Activated effector memory CD4-positive, alpha-beta T cell treated with anti-CD3 and anti-CD28 coated beads, Interleukin-2, amount 50 U/mL, for 16 hours (primary cell): Measurements from ENCODE around the gene SRRD.
"Not testable (repeated sequence)": the region's sequence is repeated elsewhere in the genome, so short reads cannot be mapped to it uniquely, and the experiment has no call there.

Source experiments
- DNase-seq: peaks from one replicate; pipeline ENCODE4 v3.0.0-alpha.2; 2020

The SRRD gene

DNA sequence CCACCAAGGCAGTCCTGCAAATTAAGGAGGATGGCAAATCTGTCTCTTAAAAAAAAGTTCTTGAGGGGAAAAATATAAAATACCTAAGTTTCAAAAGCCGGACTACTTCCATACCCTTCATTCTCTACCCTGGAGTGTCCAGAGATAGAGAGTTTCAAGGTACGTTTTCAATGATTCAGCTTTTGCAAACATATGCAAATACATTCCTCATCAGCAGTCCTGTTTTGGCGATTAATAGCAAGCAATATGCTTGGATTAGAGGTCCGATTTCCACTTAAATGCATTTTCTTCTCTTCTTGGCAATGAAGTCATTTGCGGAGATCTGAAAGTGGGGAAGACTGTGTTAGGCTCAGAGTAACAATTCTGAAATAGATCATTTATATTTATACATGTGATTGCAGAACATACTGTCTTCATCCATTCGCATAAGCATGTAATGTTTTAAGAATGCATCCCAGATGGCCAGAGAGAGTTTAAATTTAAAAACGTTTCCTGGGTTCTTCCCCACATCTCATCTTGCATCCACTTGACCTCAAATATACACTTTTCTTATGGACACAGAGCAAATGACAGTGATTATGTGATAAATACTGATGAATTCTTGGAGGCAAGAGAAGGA lies 42.4 kb downstream of the SRRD start:
- no peak for DNase-seq

DNA sequence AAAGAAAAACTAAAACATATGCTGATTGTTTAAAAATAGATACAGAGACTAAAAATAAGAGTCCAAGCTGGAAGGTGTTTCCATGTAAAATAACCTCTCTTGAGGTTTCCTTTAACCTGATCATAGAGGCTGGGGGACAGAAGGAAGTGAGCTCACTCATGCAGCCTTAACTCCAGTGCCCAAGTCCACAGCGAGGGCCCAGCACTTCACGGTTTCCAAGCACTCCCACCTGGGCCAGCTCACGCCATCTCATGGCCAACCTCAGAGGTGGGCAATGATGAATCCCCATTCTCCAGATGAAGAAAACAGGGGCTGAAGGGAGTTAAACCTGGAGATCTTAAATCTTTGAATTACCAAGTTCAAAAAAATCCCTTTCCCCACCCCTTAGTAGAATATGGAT lies 43.5 kb downstream of the SRRD start:
- DNase-seq = no peak

DNA sequence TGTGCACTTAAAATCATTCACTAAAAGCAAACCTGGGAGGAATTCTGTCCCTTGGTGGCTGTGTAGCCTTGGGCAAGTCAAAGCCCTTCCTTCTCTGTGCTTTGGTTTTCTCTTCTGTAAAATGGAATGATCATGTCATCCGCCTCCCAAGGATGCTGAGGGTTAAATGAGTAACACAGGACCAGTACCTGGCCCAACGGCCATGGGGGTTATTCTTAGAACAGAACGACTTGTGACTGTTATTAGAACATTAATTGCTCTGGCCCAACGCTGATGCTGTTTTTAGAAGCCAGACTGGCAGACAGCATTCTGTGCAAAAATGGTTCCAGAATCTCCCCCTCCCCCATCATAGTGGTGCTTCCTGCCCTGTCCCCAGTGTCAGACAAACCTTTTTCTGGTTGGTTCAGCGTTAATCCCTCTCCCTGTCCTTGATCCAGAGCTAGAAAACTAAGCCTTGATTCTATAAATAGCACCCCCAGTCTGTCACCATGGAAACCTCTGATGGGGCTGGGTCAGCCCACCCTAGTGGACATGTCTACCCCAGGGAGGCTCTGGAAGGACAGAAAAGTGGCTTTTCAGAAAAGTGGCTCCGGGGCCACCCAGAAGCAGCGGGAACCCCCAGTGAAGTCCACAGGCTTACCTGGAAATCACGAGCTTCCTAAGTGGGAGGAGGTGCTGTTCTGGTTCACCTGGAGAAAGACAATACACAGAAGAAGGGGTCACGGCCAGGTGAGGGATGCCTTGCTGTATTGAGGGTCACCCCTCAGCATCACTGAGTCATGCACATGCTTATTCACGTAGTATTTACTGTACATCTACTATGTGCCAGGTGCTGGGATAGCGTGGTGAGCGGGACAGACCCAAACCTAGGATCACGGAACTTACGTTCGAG lies 44.1 kb downstream of the SRRD start:
- no peak for DNase-seq

DNA sequence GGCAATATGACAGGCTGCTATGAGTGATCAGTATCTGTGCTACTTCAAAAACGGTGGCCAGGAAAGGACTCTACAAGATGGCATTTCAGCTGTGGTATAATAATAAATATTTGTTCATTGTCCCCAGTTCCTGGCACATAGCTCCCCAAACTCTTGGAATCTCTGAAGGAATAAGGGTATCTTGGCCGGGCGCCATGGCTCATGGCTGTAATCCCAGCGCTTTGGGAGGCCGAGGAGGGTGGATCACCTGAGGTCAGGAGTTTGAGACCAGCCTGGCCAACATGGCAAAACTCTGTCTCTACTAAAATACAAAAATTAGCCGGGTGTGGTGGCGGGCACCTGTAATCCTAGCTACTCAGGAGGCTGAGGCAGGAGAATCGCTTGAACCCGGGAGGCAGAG lies 44.8 kb downstream of the SRRD start:
- DNase-seq = not testable (repeated sequence)

DNA sequence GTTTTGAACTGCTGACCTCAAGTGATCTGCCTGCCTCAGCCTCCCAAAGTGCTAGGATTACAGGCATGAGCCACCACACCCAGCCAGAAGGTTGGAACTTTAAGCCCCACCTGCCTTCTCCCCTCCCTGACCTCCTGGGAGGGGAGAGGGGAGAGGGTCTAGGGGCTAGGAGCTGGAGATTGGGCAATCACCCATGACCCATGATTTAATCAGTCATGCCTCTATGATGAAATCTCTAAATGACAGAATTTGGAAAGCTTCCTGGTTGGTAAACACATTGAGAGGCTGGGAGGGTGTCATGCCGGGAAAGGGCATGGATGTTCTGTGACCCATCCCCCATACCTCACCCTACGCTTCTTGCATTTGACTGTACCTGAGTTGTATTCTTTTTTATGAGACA lies 45.7 kb downstream of the SRRD start:
- no peak for DNase-seq

DNA sequence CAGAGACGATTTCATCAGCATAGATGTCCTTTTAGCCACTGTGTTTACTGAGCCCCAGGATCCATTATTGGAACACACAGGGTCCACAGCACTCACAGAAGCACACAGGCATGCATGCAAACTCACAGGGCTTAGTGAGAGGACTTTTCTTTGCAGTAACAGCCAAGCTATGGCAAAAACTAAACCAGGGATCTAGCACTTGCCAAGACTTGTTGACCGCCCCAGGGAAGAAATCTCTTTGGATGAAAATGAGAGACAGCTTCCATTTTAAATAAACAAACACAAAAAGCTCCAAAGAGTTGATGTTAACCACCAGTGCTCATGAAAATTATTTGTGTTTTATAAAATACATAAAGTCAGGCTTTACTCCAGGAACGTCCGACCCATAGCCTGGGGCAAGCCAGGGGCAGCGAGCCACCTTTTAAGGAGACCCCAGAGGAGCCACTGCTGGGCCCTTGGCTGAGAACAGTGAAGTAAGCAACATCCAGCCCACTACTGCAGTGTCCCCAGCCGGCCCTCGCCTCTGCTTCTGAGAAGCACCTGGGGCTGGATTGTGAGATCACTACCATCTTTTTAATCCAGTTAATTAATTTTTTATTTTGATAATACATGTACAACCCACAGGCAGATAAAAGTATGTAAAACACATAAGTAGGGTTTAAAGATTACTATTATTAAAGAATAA lies 50.6 kb downstream of the SRRD start:
- no peak for DNase-seq

DNA sequence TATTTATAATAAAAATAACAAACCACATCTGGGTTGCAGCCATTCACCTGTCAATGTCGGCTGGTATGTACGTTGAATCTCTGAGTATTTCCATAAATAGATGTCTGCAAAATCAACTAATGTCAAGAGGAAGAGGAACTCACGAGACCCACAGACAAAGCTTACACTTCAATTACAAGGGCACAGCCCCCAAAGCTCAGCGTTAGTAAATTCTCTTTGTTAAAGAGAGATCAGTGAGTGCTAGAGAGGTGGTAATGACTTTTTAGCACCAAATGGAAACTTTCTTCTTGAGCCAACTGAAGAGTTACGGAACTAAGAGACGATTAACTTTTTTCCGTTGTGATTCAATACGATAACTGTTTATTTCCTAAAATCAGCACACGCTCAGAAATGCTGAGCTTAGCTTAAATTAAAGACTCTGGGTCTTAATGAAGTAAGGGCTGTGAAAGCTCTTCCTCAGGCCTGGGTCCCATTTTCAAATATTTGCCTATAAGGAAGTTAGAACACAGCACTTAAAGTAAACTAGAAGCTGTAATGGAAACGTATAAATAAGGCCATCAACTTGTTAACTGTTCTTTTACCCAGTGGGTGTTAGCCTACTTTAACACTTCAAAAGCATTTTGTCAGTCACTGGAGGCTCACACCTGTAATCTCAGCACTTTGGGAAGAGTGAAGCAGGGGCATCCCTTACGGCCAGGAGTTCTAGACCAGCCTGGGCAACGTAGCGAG lies 51.4 kb downstream of the SRRD start:
- no peak for DNase-seq

DNA sequence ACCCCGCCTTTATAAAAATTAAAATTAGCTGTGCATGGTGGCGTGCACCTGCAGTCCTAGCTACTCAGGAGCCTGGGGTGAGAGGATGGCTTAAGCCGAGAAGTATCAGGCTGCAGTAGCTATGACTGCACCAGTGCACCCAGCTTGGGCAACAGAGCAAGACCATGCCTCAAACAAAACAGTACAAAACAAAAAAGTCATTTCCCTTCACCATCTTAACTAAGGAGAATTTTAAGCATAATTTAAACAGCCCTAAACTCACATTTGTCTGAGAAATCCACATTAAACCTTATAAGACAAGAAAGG lies 51.9 kb downstream of the SRRD start:
- no peak for DNase-seq

DNA sequence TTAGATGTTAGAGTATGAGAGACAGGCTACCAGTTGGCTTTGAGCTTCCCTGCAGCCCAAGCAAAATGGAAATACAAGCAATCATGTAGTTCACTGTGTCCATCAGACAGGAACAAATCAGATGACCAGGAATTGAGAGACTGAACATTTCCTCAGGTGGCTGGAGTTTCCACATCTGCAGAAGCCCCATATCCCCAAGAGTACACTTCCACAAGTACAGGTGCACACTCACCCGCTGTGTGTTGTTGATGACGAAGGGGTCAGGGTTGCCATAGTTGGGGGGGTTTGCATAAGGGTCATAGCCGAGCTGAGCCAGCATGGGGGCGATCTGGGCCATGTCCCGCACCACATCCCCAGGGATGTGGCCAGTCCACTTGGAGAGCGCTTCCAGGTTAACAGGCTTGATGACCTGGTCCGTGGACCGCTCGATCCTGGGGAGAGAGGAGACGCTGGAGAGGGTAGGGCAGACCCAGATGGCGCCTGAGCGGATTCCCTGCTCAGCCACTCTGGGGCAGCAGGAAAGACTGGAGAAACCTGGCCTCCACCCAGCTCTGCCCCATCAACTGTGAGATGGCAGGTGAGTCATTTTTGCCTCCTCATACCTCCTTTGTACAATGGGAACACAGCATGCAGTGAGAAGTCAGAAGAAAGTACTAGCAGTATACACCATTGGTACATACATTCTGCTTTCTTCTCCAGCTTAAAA lies 52.5 kb downstream of the SRRD start:
- DNase-seq = no peak

DNA sequence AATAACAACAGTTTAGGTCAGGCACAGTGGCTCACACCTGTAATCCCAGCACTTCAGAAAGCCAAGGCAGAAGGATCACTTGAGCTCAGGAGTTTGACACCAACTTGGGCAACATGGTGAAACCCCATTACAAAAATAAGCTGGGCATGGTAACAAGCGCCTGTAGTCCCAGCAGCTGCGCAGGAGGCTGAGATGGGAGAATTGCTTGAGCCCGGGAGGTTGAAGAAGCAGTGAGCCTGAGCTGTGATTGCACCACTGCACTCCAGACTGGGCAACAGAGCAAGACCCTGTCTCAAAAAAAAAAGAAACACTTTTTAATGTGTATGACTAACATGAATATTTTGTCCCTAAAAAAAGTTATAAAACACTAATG lies 53.1 kb downstream of the SRRD start:
- DNase-seq = no peak

DNA sequence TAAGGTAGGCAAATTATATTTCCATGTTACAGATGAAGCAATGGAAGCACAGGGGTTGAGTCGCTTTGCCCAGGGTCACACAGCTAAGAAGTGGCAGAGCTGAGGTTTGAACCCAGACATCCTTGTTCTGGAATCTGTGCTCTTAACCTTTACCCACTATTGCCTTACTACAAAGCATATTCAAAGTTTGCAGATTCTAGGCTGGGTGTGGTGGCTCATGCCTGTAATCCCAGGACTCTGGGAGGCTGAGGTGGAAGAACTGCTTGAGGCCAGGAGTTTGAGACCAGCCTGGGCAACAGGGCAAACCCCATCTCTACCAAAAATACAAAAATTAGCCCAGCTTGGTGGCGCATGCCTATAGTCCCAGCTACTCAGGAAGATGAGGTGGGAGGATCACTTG lies 56.4 kb downstream of the SRRD start:
- DNase-seq = no peak

DNA sequence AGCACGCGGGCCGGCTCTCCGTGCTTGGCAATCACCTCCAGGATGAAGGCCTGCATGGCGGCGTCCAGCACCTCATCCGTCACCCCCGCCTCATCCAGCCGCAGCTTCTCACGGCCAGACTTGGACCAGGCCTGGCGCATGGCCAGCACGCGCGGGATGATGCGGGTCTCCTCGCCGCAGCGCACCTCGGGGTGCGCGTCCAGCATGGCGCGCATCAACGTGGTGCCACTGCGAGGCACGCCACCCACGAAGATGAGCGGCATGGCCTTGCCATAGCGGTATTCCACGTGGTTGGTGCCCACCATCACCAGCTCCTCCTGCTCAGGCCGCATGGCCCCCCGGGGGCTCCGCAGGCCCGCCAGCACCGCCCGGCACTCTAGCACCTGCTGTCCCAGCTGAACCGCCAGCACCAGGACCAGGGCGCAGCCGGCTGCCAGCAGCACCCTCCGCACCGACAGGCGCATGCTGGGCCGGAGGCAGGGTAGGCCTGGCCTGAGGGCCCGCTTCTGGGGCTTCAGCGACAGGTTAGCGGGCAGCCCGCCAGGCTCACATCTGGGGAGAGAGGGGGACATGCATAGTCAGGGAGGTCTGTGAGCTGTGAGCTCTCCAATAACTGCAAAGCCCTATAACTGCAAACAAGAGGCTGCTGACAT lies 57.6 kb downstream of the SRRD start:
- DNase-seq = no peak

DNA sequence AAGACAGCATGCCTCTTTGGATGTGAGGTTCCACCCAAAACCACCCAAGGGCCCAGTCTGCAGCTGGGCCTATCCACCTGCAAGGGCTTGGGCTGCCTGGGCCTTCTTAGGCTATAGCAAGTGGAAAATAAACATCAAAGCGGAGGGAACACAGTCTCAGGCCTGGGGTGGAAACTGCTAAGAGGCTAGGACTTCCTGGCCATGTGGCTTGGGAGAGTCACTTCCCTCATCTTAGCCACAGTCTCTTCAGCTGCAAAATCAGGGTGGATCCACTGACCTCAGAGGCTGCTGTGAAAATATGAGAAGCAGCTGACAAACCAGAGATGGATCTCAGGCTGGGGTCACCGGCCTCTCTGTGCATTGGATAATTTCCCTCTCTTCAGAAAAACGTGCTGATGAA lies 59.2 kb downstream of the SRRD start:
- DNase-seq = no peak
